K562 (cell line): ENCODE measurements around the gene CCDC9. TPM values are rescaled to one million over a fixed set of nuclear protein-coding genes. Genes with fewer than 3 reads are reported as not detected.
A peak's percentile ranks its signal among the peaks of the same experiment; 100 is the strongest.

ENCODE experiments used
- ATF2 ChIP-seq: sonication (generic); formaldehyde crosslinking; IDR thresholded peaks from 2 replicates; pipeline ENCODE4 v1.8.1; 2022; ENCODE audit warnings: missing genetic modification reagents
- CHCHD3 ChIP-seq: fragments of 250-450 bp; sonication (Bioruptor Pico); IDR thresholded peaks from 2 replicates; pipeline ENCODE4 v2.1.2; 2022; ENCODE audit warnings: mild to moderate bottlenecking
- CHD1 ChIP-seq: fragments of 200-600 bp; sonication (generic); IDR thresholded peaks from one replicate; pipeline ENCODE4 v1.6.1; 2012; ENCODE audit warnings: mild to moderate bottlenecking, moderate library complexity, low read length, inconsistent platforms
- CHD4 ChIP-seq: fragments of 200-600 bp; sonication (generic); IDR thresholded peaks from 3 replicates; pipeline ENCODE4 v1.6.1; 2012; ENCODE audit warnings: low read depth, mild to moderate bottlenecking, mixed read lengths, low read length, inconsistent platforms; ENCODE audit not compliant: insufficient read depth, insufficient replicate concordance, poor library complexity, severe bottlenecking
- FIP1L1 ChIP-seq: fragments of 200-400 bp; formaldehyde crosslinking; IDR thresholded peaks from 2 replicates; pipeline ENCODE4 v1.6.1; 2018; ENCODE audit warnings: mild to moderate bottlenecking, low read depth, low read length; ENCODE audit not compliant: poor library complexity, severe bottlenecking
- FOXP4 ChIP-seq: sonication (generic); formaldehyde crosslinking; IDR thresholded peaks from 2 replicates; pipeline ENCODE4 v1.8.0; 2022; ENCODE audit warnings: mild to moderate bottlenecking, missing genetic modification reagents, borderline replicate concordance
- MAZ ChIP-seq, 2 experiments: fragments of 450-650 bp in 1 of 2; sonication (generic) in 1 of 2; formaldehyde crosslinking; IDR thresholded peaks in 1 of 2; conservative IDR thresholded peaks in 1 of 2; 2 replicates each; pipeline versions ENCODE4 v1.4.0 to v1.5.0; 2020; ENCODE audit warnings: mild to moderate bottlenecking in 1 of 2, missing genetic modification reagents in 1 of 2
- MEF2A ChIP-seq: IDR thresholded peaks from 2 replicates; pipeline ENCODE4 v1.6.1; 2011; ENCODE audit warnings: low read depth, mild to moderate bottlenecking, low read length, moderate library complexity; ENCODE audit not compliant: control insufficient read depth
- NFYB ChIP-seq: IDR thresholded peaks from 2 replicates; pipeline ENCODE4 v1.6.1; 2011; ENCODE audit warnings: mild to moderate bottlenecking, moderate library complexity; ENCODE audit not compliant: insufficient read length; ENCODE audit errors: extremely low read depth
- NR2C2 ChIP-seq, 2 experiments: fragments of 200-800 bp in 1 of 2; sonication (Bioruptor generic) in 1 of 2; sonication (generic) in 1 of 2; formaldehyde crosslinking in 1 of 2; IDR thresholded peaks; 2 replicates each; pipeline versions ENCODE4 v1.6.1 to v1.8.0; 2016 to 2022; ENCODE audit warnings: mild to moderate bottlenecking in 1 of 2, missing compliant biosample characterization in 1 of 2, missing genetic modification characterization in 1 of 2, missing genetic modification reagents in 1 of 2
- SIN3A ChIP-seq, 2 experiments: fragments of 150-350 bp in 1 of 2; IDR thresholded peaks; 2 replicates each; pipeline ENCODE4 v1.6.1; 2011 to 2016; ENCODE audit warnings: borderline replicate concordance in 2 of 2, low read depth in 2 of 2, low read length in 2 of 2, mild to moderate bottlenecking in 2 of 2, moderate library complexity in 2 of 2; ENCODE audit not compliant: control insufficient read depth in 1 of 2
- SMARCA4 ChIP-seq: fragments of 450-650 bp; IDR thresholded peaks from 2 replicates; pipeline ENCODE4 v1.6.1; 2016
- SOX6 ChIP-seq: fragments of 450-650 bp; IDR thresholded peaks from 2 replicates; pipeline ENCODE4 v1.6.1; 2014; ENCODE audit warnings: mild to moderate bottlenecking
- TAF15 ChIP-seq: fragments of 200-400 bp; formaldehyde crosslinking; IDR thresholded peaks from 2 replicates; pipeline ENCODE4 v1.6.1; 2017; ENCODE audit warnings: mild to moderate bottlenecking, low read depth, low read length, moderate library complexity
- TBL1XR1 ChIP-seq, 2 experiments: IDR thresholded peaks; 2 replicates each; pipeline ENCODE4 v1.6.1; 2012; ENCODE audit warnings: improper control_type of control experiment in 2 of 2, low read length in 2 of 2, mild to moderate bottlenecking in 1 of 2
- TEAD1 ChIP-seq, 2 experiments: fragments of 450-650 bp in 1 of 2; sonication (generic) in 1 of 2; formaldehyde crosslinking; IDR thresholded peaks; 2 replicates each; pipeline versions ENCODE4 v1.4.0 to v1.8.0; 2020 to 2022; ENCODE audit warnings: mild to moderate bottlenecking in 2 of 2, missing genetic modification reagents in 1 of 2
- THRAP3 ChIP-seq: fragments of 450-650 bp; IDR thresholded peaks from 2 replicates; pipeline ENCODE4 v1.6.1; 2016; ENCODE audit warnings: mild to moderate bottlenecking, inconsistent platforms, borderline replicate concordance
- TSC22D4 ChIP-seq: fragments of 450-650 bp; IDR thresholded peaks from 2 replicates; pipeline ENCODE4 v1.6.1; 2016; ENCODE audit warnings: missing genetic modification characterization, missing biosample characterization, control low read depth
- ZNF253 ChIP-seq: fragments of 250-450 bp; sonication (Bioruptor Pico); conservative IDR thresholded peaks from 2 replicates; pipeline ENCODE4 v1.6.1; 2021; ENCODE audit warnings: mild to moderate bottlenecking
- ZNF444 ChIP-seq: fragments of 250-450 bp; sonication (Bioruptor Pico); IDR thresholded peaks from 2 replicates; pipeline ENCODE4 v1.4.0; 2020; ENCODE audit warnings: mild to moderate bottlenecking, moderate library complexity
- ZNF830 ChIP-seq: fragments of 250-450 bp; sonication (Bioruptor Pico); IDR thresholded peaks from 2 replicates; pipeline ENCODE4 v1.5.0; 2021; ENCODE audit warnings: mild to moderate bottlenecking
- polyA plus RNA-seq, 8 experiments: library from polyadenylated mRNA; depleted of rRNA in 4 of 8; stranded (reverse) in 5 of 8; unstranded in 3 of 8; fragments of >200 nt; fragmentation: Nextera tagmentation in 2 of 8; fragmentation: Illumina TruSeq in 1 of 8; extraction: Ambion mirVana in 2 of 8; extraction: Trizol in 1 of 8; gene quantifications; 2 replicates each; pipeline versions ENCODE4 v1.2.1 to v1.2.3, GENCODE V29; 2011 to 2014; ENCODE audit warnings: inconsistent platforms in 1 of 8, missing spikeins in 1 of 8
- total RNA-seq, 7 experiments: library from RNA; depleted of rRNA in 6 of 7; stranded (reverse); fragments of >200 nt in 6 of 7; fragmentation: Illumina TruSeq in 2 of 7; extraction: Trizol in 2 of 7; gene quantifications; 2 replicates each; pipeline versions ENCODE4 v1.2.1 to v1.2.3, GENCODE V29; 2011 to 2021; ENCODE audit warnings: low replicate concordance in 1 of 7

The CCDC9 gene
- total and polyA plus RNA-seq, 9 of the 15 experiments (the other 6 are each of a cell fraction or from before 2014, with no cell fraction given): 0.23 to 38.6 (median 8.4) TPM

GRCh38 chr19:47240996-47241918 is 15.1 kb upstream of the CCDC9 start (continued):
- TF ChIP-seq TEAD1 (CRISPR knock-in tag; IDR thresholded peaks at IDR 0.05) (no peak), FOXP4 (CRISPR knock-in tag) (no peak), NR2C2 (CRISPR knock-in tag; IDR thresholded peaks at IDR 0.05) (no peak), NR2C2 (tag; IDR thresholded peaks at IDR 0.05) (no peak), CHD4 (peak; percentile 65), ZNF253 (CRISPR knock-in tag) (no peak), TBL1XR1 (IDR thresholded peaks at IDR 0.05; ENCODE audit: low read length in 2 of 2) (peak; percentile 32 to 68; a peak in 1 of 4 replicates), THRAP3 (peak; percentile 89; the same call in 1 of the 2 replicates), ZNF444 (CRISPR knock-in tag) (no peak), ATF2 (CRISPR knock-in tag) (peak; percentile 85; the same call in 1 of the 2 replicates), CHD1 (no peak), MAZ (CRISPR knock-in tag; conservative IDR thresholded peaks at IDR 0.05 in 1 of 2, IDR thresholded peaks at IDR 0.05 in 1 of 2) (peak; percentile 81 to 84; a peak in 3 of 4 replicates), SMARCA4 (peak; percentile 65), TAF15 (no peak), SOX6 (peak; percentile 14; the same call in 1 of the 2 replicates), CHCHD3 (no peak), FIP1L1 (no peak), MEF2A (peak; percentile 100), SIN3A (IDR thresholded peaks at IDR 0.05; ENCODE audit: borderline replicate concordance in 2 of 2, control insufficient read depth in 1 of 2, low read depth in 2 of 2, low read length in 2 of 2) (no peak), NFYB (no peak), ZNF830 (CRISPR knock-in tag) (no peak), TSC22D4 (tag) (no peak)
